Measurements from ENCODE around the gene CDRT15L2. TPM values are rescaled to one million over a fixed set of nuclear protein-coding genes. Genes with fewer than 3 reads are reported as not detected.
"Not testable (repeated sequence)": the region's sequence is repeated elsewhere in the genome, so short reads cannot be mapped to it uniquely, and the experiment has no call there.

Gene CDRT15L2
- not detected for polyA plus RNA-seq

DNA sequence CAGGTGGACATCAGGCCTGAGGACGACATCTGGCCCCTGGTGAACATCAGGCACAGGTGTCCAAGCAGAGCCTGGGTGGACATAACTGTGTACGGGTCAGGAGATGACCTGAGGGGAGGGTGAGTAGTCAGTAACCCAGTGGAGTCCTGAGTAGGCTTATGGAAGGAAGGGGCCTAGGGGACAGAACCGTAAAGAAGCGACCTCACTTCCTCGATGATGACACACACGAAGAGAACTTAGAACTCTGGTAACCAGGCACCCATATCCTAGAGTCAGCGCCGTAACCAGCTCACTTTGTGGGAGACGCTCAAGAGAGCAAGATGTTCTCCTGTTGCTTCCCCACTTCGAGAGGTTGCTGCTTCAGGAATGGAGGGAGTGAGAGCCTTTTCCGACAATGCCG lies at the start of gene CDRT15L2:
TSS of gene CDRT15L2 (plus strand) at position 301 of the 400 bp plus-strand sequence. CDS start at position 321, 20 bp downstream.
- 85 to 89% (median 88%) methylated on average over 12 of the region's 12 CpGs for WGBS, 3 donors

DNA sequence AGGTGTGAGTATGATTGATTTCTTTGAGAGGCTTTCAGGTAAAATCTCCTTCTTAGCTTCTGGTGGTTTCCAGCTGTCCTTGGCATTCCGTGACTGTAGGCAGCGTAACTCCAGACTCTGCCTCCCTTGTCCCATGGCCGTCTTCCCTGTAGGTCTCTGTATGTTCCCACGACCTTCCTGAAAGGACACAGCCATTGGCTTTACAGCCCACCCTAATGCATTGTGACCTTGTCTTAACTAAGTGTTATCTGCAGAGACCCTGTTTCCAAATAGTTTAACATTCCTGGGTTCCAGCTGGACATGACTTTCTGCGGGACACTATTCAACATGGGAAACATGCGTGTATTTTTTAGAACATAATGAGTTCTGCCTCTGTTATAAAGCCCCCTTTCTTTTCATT lies 49.4 kb upstream of the CDRT15L2 start:
- H3K27ac ChIP-seq (ENCODE audit: low read depth, low read length), result not testable (repeated sequence)
- WGBS, 3 donors, result 35 to 86% (median 83%) methylated on average over 3 to 5 of the region's 6 CpGs

More for the DNA sequence above, at the start of gene CDRT15L2:
- H3K27ac ChIP-seq (ENCODE audit: low read depth, low read length), result not testable (repeated sequence)

DNA sequence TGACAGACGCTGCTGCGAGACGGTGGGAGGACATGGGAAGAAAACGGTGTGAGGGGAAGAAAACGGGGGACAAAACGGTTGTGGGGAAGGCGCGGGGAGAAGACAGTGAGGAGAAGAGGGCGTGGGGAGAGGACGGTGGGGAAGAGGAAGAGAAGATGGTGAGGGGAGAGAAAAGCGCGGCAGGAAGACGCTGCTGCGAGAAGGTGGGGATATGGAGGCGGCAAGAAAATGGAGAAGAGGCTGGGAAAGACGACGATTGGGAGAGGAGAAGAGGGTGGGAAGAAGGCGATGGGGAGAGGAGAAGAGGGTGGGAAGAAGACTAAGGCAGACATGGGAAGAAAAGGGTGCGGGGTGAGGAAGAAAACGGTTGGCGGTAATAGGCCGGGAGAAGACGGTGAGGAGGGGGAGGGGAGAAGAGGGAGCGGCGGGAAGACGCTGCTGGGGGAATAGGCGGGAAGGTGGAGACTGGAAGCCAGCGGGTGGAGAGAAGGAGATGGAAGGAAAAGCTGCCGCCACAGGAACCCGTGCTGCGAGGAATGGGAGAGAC lies 46.9 kb upstream of the CDRT15L2 start:
- not testable (repeated sequence) for H3K27ac ChIP-seq (ENCODE audit: low read depth, low read length)
- 1 to 5% (median 1%) methylated on average over 8 to 17 of the region's 31 CpGs for WGBS, 3 donors

- H3K27ac ChIP-seq (ENCODE audit: low read depth, low read length), result not testable (repeated sequence)
These were observed 46.3 kb upstream of the CDRT15L2 start for GRCh38 chr17:20533206-20533605.

GRCh38 chr17:20534711-20535550 lies 44.6 kb upstream of the CDRT15L2 start:
- not testable (repeated sequence) for H3K27ac ChIP-seq (ENCODE audit: low read depth, low read length)
- WGBS, 3 donors, result 29 to 66% (median 58%) methylated on average over 8 of the region's 8 CpGs

More at GRCh38 chr17:20533206-20533605, 46.3 kb upstream of the CDRT15L2 start:
- WGBS, 3 donors, result 7 to 12% (median 7%) methylated on average over 9 to 11 of the region's 11 CpGs

GRCh38 chr17:20540414-20540813 lies 39.1 kb upstream of the CDRT15L2 start:
- WGBS, 3 donors, result 33 to 77% (median 73%) methylated on average over 2 to 3 of the region's 5 CpGs
- H3K27ac ChIP-seq (ENCODE audit: low read depth, low read length), result not testable (repeated sequence)

GRCh38 chr17:20540865-20541264 lies 38.7 kb upstream of the CDRT15L2 start:
- H3K27ac ChIP-seq (ENCODE audit: low read depth, low read length), result not testable (repeated sequence)
- WGBS, 3 donors, result 15 to 27% (median 23%) methylated on average over 2 of the region's 3 CpGs

DNA sequence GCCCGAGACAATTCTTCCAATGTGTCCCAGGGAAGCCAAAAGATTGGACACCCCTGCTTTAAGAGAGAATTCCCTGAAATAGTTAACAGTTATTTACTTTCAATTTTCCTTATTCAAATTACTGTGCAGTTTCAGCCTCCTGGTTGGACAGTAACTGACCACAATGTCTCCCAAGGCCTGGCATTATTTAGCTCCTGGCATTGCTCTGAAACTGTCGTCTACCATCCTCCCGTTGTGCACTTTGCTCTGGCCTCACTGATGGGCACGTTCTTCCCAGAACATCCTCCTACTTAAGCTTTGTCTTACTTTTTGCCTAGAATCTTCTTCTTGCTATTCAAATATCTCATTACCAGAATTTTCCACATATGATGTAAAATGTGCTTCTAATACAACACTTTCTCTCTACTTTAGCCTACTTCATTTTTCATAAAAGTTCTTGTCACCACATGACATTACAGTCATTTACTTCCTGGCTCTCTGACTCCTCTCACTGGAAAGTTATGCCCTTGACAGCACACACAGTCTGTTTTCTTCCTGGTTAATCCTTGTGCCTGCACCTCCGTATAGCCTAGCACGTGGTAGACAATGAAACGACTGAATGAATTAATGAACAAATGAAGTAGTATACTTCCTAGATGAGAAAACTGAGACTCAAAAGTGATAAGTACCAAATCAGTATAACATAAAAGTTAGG lies 37.5 kb upstream of the CDRT15L2 start:
- 35 to 40% (median 38%) methylated on average over 7 of the region's 7 CpGs for WGBS, 3 donors
- not testable (repeated sequence) for H3K27ac ChIP-seq (ENCODE audit: low read depth, low read length)

DNA sequence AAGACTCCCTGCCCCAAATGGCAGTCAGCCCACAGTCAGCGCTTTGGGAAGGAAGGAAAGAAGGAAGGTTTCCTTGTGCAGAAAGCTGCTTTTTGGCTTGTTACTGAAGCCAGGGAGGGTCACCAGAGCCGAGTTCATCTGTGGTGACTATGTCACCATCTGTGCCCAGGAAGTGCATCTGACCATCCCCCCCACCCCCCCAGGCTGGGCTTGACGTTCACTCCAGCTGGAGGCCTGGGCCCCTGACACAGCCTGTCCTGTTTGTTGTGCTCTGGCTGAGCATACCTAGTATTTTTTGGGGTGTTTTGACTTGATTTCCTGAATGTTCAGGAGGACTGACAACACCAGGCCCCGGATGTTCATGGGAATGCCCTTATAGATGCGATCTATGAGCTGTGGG lies 31.6 kb upstream of the CDRT15L2 start:
- WGBS, 3 donors, result 25 to 37% (median 34%) methylated on average over 2 to 3 of the region's 5 CpGs

DNA sequence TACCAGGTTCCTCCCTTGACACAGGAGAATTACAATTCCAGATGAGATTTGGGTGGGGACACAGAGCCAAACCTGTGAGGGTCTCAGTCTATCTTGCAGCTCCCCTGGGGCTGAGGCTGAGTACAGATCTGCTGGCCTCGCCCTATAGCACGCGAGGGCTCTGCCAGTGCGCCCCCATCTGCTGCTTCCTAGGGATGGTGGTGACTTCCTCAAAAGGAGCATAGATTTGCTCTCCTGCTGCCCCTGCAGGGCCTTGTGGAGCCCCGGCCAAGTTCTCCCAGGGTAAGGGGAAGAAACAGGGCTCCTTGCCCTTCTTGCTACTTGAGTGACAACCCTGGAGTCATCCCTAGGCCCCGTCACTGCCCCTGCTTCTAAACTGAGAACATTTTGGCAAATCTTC lies 26.6 kb upstream of the CDRT15L2 start:
- 75 to 88% (median 80%) methylated on average over 3 to 6 of the region's 6 CpGs for WGBS, 3 donors
- not testable (repeated sequence) for H3K27ac ChIP-seq (ENCODE audit: low read depth, low read length)

More for the DNA sequence above, 31.6 kb upstream of the CDRT15L2 start:
- H3K27ac ChIP-seq (ENCODE audit: low read depth, low read length), result not testable (repeated sequence)

DNA sequence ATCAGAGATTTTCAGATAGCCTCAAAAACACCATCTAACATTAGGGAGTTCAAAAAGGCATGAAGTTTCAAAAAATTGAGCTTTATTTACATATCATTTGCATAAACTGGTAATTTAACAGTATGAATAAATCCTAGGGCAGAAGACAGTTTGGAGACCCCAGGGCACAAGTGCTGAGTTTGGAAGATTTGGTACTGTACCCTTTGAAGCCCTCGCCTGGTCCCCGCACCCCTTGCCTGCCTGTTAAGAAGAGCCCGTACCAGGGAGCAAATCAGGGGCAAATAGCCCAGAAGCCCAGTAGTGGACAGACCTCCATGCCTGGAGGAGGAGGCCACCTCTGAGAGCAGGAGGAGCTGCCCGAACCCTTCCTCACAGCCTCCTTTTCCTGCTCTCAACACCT lies 24.8 kb upstream of the CDRT15L2 start:
- WGBS, 3 donors, result 92 to 100% (median 100%) methylated on average over 2 to 3 of the region's 4 CpGs
- not testable (repeated sequence) for H3K27ac ChIP-seq (ENCODE audit: low read depth, low read length)

DNA sequence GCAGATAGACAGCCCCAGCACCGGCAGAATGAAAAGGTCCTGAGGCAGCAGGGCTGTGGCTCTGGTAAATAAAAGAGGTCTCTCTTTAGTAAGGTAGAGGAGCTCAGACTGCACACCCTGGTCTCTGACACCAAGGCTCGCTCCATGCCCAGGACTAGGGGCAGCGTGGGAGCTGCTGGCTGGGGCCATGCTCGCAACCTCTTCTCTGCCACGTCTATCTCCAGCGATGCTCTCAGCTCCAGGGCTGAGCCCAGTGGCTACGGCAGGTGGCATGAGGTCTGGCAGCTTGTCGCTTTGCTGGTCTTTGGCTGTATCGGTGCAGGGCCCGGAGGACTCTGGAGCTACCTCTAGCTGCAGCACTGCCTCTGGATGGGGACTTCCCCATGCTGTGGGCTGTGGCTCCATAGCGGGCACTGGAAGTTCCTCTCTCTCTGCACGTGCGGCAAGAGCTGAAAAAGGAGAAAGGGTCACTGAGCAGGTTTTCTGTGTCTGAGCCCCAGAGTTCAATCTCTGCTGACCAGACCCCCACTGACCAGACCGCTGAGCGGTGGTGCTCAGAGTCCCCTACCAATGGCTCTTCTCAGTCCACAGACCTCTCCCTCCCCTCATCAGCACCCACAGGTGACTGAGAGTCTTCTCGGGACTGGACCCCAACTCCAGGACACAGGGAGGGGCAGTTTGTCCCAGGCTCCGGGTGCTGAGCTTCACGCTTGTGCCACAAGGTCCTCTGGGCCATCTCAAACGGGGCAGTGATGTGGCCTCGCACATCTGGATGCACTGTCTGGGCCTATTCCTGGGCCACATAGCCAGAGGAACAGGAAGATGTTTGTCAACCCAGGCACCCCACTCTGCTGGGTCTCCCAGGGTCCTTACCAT lies 24.2 kb upstream of the CDRT15L2 start:
- not testable (repeated sequence) for H3K27ac ChIP-seq (ENCODE audit: low read depth, low read length)
- WGBS, 3 donors, result 71 to 81% (median 77%) methylated on average over 8 to 16 of the region's 20 CpGs

DNA sequence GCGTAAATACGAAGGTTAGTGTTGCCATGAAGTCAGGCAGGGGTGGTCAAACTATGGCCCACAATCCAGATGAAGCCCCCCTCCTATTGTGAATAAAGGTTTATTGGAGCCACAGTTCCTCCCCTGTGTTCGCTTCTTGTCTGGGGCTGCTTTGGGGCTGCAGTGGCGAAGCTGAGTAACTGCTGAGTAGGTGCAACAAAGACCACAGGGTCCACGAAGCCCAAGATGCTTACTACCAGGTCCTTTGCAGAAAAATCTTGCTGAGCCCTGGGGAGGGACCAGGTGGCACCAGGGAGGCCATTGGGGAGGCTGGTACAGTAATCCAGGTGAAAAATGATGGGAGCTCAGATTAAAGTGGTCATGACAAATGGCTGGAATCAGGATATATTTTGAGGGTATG lies 21.4 kb upstream of the CDRT15L2 start:
- not testable (repeated sequence) for H3K27ac ChIP-seq (ENCODE audit: low read depth, low read length)
- 84 to 87% (median 87%) methylated on average over 5 of the region's 5 CpGs for WGBS, 3 donors

DNA sequence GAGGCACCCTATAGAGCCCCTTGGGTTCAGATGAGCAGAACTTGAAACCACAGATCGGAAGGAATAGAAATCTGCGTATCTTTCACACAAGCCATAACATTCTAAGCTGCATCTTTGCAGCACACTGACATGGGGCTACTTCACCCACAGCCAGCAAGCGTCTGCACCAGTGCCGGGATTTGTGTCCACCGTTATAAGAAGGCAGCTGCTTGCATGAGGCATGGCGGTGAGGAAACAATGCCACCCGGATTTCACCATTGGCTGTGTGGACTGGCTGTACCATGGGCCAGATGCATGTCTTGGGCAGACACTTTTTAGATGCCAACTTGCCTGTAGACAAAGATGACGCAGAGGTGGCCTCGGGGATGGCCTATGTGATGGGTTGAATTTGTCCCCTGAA lies 20.5 kb upstream of the CDRT15L2 start:
- 85 to 90% (median 86%) methylated on average over 9 of the region's 9 CpGs for WGBS, 3 donors
- H3K27ac ChIP-seq (ENCODE audit: low read depth, low read length), result not testable (repeated sequence)

- no peak overlapping the region for H3K27ac ChIP-seq (ENCODE audit: low read depth, low read length)
- 82 to 100% (median 89%) methylated on average over 3 of the region's 3 CpGs for WGBS, 3 donors
These were observed 16.9 kb upstream of the CDRT15L2 start for GRCh38 chr17:20562587-20562986.

- WGBS, 3 donors, result 68 to 87% (median 86%) methylated on average over 5 of the region's 5 CpGs
- not testable (repeated sequence) for H3K27ac ChIP-seq (ENCODE audit: low read depth, low read length)
These were observed 14.3 kb upstream of the CDRT15L2 start for GRCh38 chr17:20565245-20565644.

DNA sequence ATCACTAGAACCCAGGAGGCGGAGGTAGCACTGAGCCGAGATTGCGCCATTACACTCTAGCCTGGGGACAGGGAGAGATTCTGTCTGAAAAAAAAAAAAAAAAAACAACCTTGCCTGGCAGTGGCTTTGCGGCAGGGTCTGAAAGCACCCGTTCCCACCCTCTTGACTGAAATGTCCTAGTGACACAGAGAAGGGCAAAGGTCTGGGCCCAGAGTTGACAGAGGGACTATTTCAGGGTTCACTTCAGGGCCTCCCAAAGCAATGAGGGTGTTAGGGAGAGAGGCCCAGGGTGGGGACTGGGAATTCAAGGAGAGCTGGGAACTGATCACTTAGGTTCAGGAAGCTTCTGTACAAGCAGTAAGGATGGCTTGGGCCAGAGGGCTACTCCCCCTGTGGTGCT lies 13.8 kb upstream of the CDRT15L2 start:
- whole genome bisulfite sequencing, 3 donors, result 85 to 94% (median 89%) methylated on average over 5 of the region's 5 CpGs
- no peak overlapping the region for H3K27ac ChIP-seq (ENCODE audit: low read depth, low read length)

DNA sequence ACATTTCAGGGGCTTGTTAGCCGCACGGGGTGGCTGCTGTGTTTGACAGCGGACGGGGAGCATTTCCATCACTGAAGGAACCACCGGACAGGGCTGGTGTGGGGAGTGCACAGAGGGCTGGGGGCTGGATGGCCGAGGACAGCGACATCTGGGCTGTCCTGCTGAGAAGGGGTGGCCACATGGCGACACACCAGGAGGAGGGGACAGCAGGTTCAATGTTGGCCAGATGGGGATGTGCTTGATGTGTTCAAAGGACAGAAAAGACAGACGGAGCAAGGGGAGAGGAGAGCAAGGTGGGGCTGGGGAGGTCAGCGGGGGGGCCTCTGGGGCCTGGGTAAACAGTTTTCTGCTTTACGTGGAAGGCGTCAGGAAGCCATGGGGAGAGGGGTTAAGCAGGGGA lies 12.8 kb upstream of the CDRT15L2 start:
- H3K27ac ChIP-seq (ENCODE audit: low read depth, low read length), result not testable (repeated sequence)
- WGBS, 3 donors, result 48 to 73% (median 67%) methylated on average over 12 of the region's 12 CpGs
